Measurements from ENCODE around the gene RAD23B.

DNA sequence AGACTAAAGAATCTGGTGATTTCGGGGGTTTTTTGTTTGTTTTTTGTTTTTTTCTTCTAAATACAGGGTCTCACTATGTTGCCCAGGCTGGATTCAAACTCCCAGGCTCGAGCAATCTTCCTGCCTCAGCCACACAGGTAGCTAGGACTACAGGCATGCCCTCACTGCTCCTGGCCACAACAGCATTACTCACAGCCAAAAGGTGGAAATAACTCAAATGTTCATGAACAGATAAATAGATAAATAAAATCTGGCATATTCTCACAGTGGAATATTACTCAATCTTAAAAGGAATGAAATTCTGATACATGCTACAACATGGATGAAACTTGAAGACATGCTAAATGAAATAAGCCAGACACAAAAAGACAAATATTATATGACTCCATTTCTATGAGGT, 19.8 kb upstream of the RAD23B start:
- TF ChIP-seq, protein P1, sequence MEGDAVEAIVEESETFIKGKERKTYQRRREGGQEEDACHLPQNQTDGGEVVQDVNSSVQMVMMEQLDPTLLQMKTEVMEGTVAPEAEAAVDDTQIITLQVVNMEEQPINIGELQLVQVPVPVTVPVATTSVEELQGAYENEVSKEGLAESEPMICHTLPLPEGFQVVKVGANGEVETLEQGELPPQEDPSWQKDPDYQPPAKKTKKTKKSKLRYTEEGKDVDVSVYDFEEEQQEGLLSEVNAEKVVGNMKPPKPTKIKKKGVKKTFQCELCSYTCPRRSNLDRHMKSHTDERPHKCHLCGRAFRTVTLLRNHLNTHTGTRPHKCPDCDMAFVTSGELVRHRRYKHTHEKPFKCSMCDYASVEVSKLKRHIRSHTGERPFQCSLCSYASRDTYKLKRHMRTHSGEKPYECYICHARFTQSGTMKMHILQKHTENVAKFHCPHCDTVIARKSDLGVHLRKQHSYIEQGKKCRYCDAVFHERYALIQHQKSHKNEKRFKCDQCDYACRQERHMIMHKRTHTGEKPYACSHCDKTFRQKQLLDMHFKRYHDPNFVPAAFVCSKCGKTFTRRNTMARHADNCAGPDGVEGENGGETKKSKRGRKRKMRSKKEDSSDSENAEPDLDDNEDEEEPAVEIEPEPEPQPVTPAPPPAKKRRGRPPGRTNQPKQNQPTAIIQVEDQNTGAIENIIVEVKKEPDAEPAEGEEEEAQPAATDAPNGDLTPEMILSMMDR (IDR thresholded peaks at IDR 0.05) = no peak
- no peak for TF ChIP-seq POLR2A (IDR thresholded peaks at IDR 0.05)

Measured in Peyer's patch (tissue), 4 donors.